IMR-90 (cell line): ENCODE results near the gene CLNK. TPM values are rescaled to one million over a fixed set of nuclear protein-coding genes. Genes with fewer than 3 reads are reported as not detected.

Experiments
- ATAC-seq: fragments of 200-7000 bp; cut with Tn5 transposase; 2 replicates; pipeline ENCODE4 v1.9.1; 2020; ENCODE audit warnings: low read depth, mild to moderate bottlenecking, moderate library complexity
- BruUV-seq: library from RNA; stranded (reverse); fragments of 400-500 nt; replicated peaks from 2 replicates; lab custom pipeline; 2021; lab: Mats Ljungman, UMichigan
- CTCF ChIA-PET: fragments of 300-600 bp; formaldehyde crosslinking; extraction: SDS; loops from one replicate; lab custom pipeline; 2021; ENCODE audit warnings: antibody characterized with exemption; lab: Yijun Ruan, JAX
- POLR2A ChIA-PET: fragments of 300-600 bp; sonication (Branson Sonifier 250); formaldehyde crosslinking; loops from one replicate; lab custom pipeline; 2022; ENCODE audit warnings: antibody characterized with exemption; ENCODE audit not compliant: unreplicated experiment; lab: Charles Lee
- DNase-seq: peaks from one replicate; pipeline ENCODE4 v3.0.0; 2013
- H2AFZ ChIP-seq: replicated peaks from 2 replicates; pipeline ENCODE3; 2013; ENCODE audit warnings: low read length, mild to moderate bottlenecking; ENCODE audit not compliant: poor library complexity
- H2AK5ac ChIP-seq: 2 replicates; pipeline ENCODE4 v1.6.1; 2013; ENCODE audit warnings: low read depth, low read length, inconsistent platforms
- H2AK9ac ChIP-seq: replicated peaks from 2 replicates; pipeline ENCODE3; 2013; ENCODE audit warnings: mild to moderate bottlenecking, low read depth, low read length, moderate library complexity; ENCODE audit not compliant: poor library complexity
- H2BK120ac ChIP-seq: 2 replicates; pipeline ENCODE4 v1.6.1; 2013; ENCODE audit warnings: low read depth, low read length, inconsistent platforms
- H2BK15ac ChIP-seq: 3 replicates; pipeline ENCODE4 v1.6.1; 2013; ENCODE audit warnings: low read depth, low read length, inconsistent platforms
- H2BK20ac ChIP-seq: 2 replicates; pipeline ENCODE4 v1.6.1; 2013; ENCODE audit warnings: low read depth, mild to moderate bottlenecking, inconsistent platforms, low read length, moderate library complexity
- H2BK5ac ChIP-seq: 2 replicates; pipeline ENCODE4 v1.6.1; 2013; ENCODE audit warnings: mild to moderate bottlenecking, low read depth, low read length, inconsistent platforms; ENCODE audit not compliant: poor library complexity, severe bottlenecking
- H3K14ac ChIP-seq: replicated peaks from 2 replicates; pipeline ENCODE4 v1.6.1; 2013; ENCODE audit warnings: low read depth, low read length, inconsistent platforms
- H3K18ac ChIP-seq: 2 replicates; pipeline ENCODE4 v1.6.1; 2013; ENCODE audit warnings: low read depth, low read length, control low read depth
- H3K23ac ChIP-seq: 2 replicates; pipeline ENCODE4 v1.6.1; 2013; ENCODE audit warnings: low read depth, low read length, inconsistent platforms
- H3K27ac ChIP-seq: 2 replicates; pipeline ENCODE4 v1.5.1; 2013; ENCODE audit warnings: mild to moderate bottlenecking, control low read depth, low read length; ENCODE audit not compliant: insufficient read depth
- H3K27me3 ChIP-seq: 2 replicates; pipeline ENCODE4 v1.6.1; 2013; ENCODE audit warnings: low read length; ENCODE audit not compliant: control insufficient read depth, insufficient read depth
- H3K36me3 ChIP-seq: 2 replicates; pipeline ENCODE4 v1.6.1; 2013; ENCODE audit warnings: low read length, mixed read lengths; ENCODE audit not compliant: control insufficient read depth, insufficient read depth
- H3K4ac ChIP-seq: 2 replicates; pipeline ENCODE4 v1.6.1; 2013; ENCODE audit warnings: low read depth, low read length, inconsistent platforms
- H3K4me1 ChIP-seq: 2 replicates; pipeline ENCODE4 v1.6.1; 2013; ENCODE audit warnings: low read length, mixed read lengths; ENCODE audit not compliant: control insufficient read depth, insufficient read depth
- H3K4me2 ChIP-seq: 2 replicates; pipeline ENCODE4 v1.6.1; 2013; ENCODE audit warnings: low read depth, mild to moderate bottlenecking, control low read depth, low read length, moderate library complexity
- H3K4me3 ChIP-seq: 2 replicates; pipeline ENCODE4 v1.5.1; 2013; ENCODE audit warnings: low read depth, mild to moderate bottlenecking, control low read depth, low read length, moderate library complexity; ENCODE audit not compliant: insufficient read depth
- H3K56ac ChIP-seq: 2 replicates; pipeline ENCODE4 v1.6.1; 2013; ENCODE audit warnings: low read length, inconsistent platforms; ENCODE audit not compliant: insufficient read depth; ENCODE audit errors: extremely low read depth
- H3K79me1 ChIP-seq, 2 experiments: 2 replicates each; pipeline ENCODE4 v1.6.1; 2013; ENCODE audit warnings: low read length in 2 of 2, inconsistent platforms in 1 of 2, low read depth in 1 of 2
- H3K9ac ChIP-seq: 2 replicates; pipeline ENCODE4 v1.6.1; 2013; ENCODE audit warnings: low read depth, low read length, control low read depth
- H3K9me1 ChIP-seq: 2 replicates; pipeline ENCODE4 v1.6.1; 2013; ENCODE audit warnings: low read length, inconsistent platforms; ENCODE audit not compliant: insufficient read depth
- H3K9me3 ChIP-seq: 2 replicates; pipeline ENCODE4 v1.6.1; 2013; ENCODE audit warnings: low read length; ENCODE audit not compliant: control insufficient read depth, insufficient read depth
- H4K20me1 ChIP-seq: 2 replicates; pipeline ENCODE4 v1.6.1; 2013; ENCODE audit warnings: low read length, inconsistent platforms; ENCODE audit not compliant: insufficient read depth
- H4K5ac ChIP-seq: 2 replicates; pipeline ENCODE4 v1.6.1; 2013; ENCODE audit warnings: mild to moderate bottlenecking, low read depth, low read length, control low read depth
- H4K8ac ChIP-seq, 2 experiments: 2 replicates each; pipeline ENCODE4 v1.6.1; 2013; ENCODE audit warnings: low read depth in 2 of 2, low read length in 2 of 2, control low read depth in 1 of 2, inconsistent platforms in 1 of 2
- H4K91ac ChIP-seq: 2 replicates; pipeline ENCODE4 v1.6.1; 2013; ENCODE audit warnings: low read depth, low read length, inconsistent platforms; ENCODE audit not compliant: insufficient read depth
- CHD1 ChIP-seq: IDR thresholded peaks from 2 replicates; pipeline ENCODE4 v1.6.1; 2012; ENCODE audit warnings: low read depth, low read length, improper control_type of control experiment
- CTCF ChIP-seq: conservative IDR thresholded peaks from 2 replicates; pipeline ENCODE4 v1.5.1; 2012; ENCODE audit warnings: mild to moderate bottlenecking, low read depth, low read length, improper control_type of control experiment
- ELK1 ChIP-seq: fragments of 150-350 bp; IDR thresholded peaks from 2 replicates; pipeline ENCODE4 v1.6.1; 2016; ENCODE audit warnings: low read depth, mild to moderate bottlenecking, low read length, moderate library complexity, borderline replicate concordance
- FOS ChIP-seq: fragments of 150-350 bp; IDR thresholded peaks from 2 replicates; pipeline ENCODE4 v1.6.1; 2016; ENCODE audit warnings: low read depth, low read length
- MAFK ChIP-seq: IDR thresholded peaks from 2 replicates; pipeline ENCODE4 v1.6.1; 2012; ENCODE audit warnings: low read depth, low read length, improper control_type of control experiment
- MAZ ChIP-seq: IDR thresholded peaks from 2 replicates; pipeline ENCODE4 v1.6.1; 2012; ENCODE audit warnings: low read depth, mild to moderate bottlenecking, low read length, improper control_type of control experiment, moderate library complexity, borderline replicate concordance
- MXI1 ChIP-seq: IDR thresholded peaks from 2 replicates; pipeline ENCODE4 v1.6.1; 2012; ENCODE audit warnings: low read depth, mild to moderate bottlenecking, low read length, moderate library complexity, borderline replicate concordance
- NFE2L2 ChIP-seq: fragments of 150-350 bp; IDR thresholded peaks from 2 replicates; pipeline ENCODE4 v1.6.1; 2016; ENCODE audit warnings: low read depth, mild to moderate bottlenecking, low read length
- RAD21 ChIP-seq: IDR thresholded peaks from 2 replicates; pipeline ENCODE4 v1.6.1; 2012; ENCODE audit warnings: low read length, improper control_type of control experiment
- RFX5 ChIP-seq: IDR thresholded peaks from 2 replicates; pipeline ENCODE4 v1.8.0; 2012; ENCODE audit warnings: low read depth, mild to moderate bottlenecking, low read length, moderate library complexity
- SMC3 ChIP-seq: fragments of 150-350 bp; IDR thresholded peaks from 2 replicates; pipeline ENCODE4 v1.6.1; 2016; ENCODE audit warnings: low read depth, mild to moderate bottlenecking, antibody characterized with exemption, low read length, moderate library complexity
- USF2 ChIP-seq: fragments of 150-350 bp; IDR thresholded peaks from 2 replicates; pipeline ENCODE4 v1.6.1; 2017; ENCODE audit warnings: mild to moderate bottlenecking, antibody characterized with exemption, low read length, low read depth
- WGBS, 2 experiments: methylation state at CpG; one replicate each; pipeline versions ENCODE4 v1.1.5 to v1.1.7; 2013; ENCODE audit warnings: missing lambda C conversion rate in 2 of 2; ENCODE audit not compliant: insufficient read length in 1 of 2; ENCODE audit errors: extremely low coverage in 2 of 2; 5-methylcytosine and 5-hydroxymethylcytosine counted together
- dilution Hi-C: fragments of 300-500 bp; cut with HindIII; formaldehyde crosslinking; loops from one replicate; pipeline ENCODE4 v1.14.3; 2018; ENCODE audit warnings: low sequenced_read_pairs; ENCODE audit not compliant: unreplicated experiment
- in situ Hi-C: fragments of 300-500 bp; cut with MboI; formaldehyde crosslinking; loops from 3 replicates; pipeline ENCODE4 v1.14.3; 2019; ENCODE audit warnings: low sequenced_read_pairs, inconsistent platforms, mixed read lengths
- intact Hi-C: fragments of 100-400 bp; cut with micrococcal nuclease; formaldehyde crosslinking; loops from 2 replicates; pipeline ENCODE4 v1.10.0; 2022
- polyA plus RNA-seq, 3 experiments: library from polyadenylated mRNA; depleted of rRNA; stranded (reverse); fragments of >200 nt; gene quantifications; 2 replicates each; pipeline ENCODE4 v1.2.3, GENCODE V29; 2012; ENCODE audit warnings: low replicate concordance in 1 of 3
- total RNA-seq: library from RNA; depleted of rRNA; stranded (reverse); fragments of >200 nt; gene quantifications from 2 replicates; pipeline ENCODE4 v1.2.3, GENCODE V29; 2012

The CLNK gene
- total and polyA plus RNA-seq, 2 of the 4 experiments (the other 2 are of a cell fraction), result not detected

GRCh38 chr4:10462876-10463275, 221.7 kb downstream of the CLNK start:
- Histone ChIP-seq H3K27ac (no peak overlapping the region), H3K56ac (no peak overlapping the region), H4K5ac (no peak overlapping the region), H2AFZ (no peak overlapping the region), H3K14ac (no peak overlapping the region), H3K79me1 (no peaks in the 10 kb centered on the region), H3K4me3 (no peak overlapping the region), H2AK5ac (no peak overlapping the region), H2AK9ac (no peak overlapping the region), H3K9ac (no peak overlapping the region), H4K20me1 (no peaks in the 10 kb centered on the region), H3K18ac (no peak overlapping the region), H2BK5ac (no peak overlapping the region), H3K4me1 (no peaks in the 10 kb centered on the region), H4K8ac (no peak overlapping the region), H4K91ac (no peak overlapping the region), H2BK120ac (no peak overlapping the region), H3K4me2 (no peak overlapping the region), H3K9me1 (no peaks in the 10 kb centered on the region), H2BK15ac (no peak overlapping the region), H3K36me3 (no peaks in the 10 kb centered on the region), H3K9me3 (peaks cover 5% of the 10 kb centered on the region; the same call in 1 of the 2 replicates), H2BK20ac (no peak overlapping the region), H3K4ac (no peak overlapping the region), H3K23ac (no peak overlapping the region), H3K27me3 (peaks cover 13% of the 10 kb centered on the region)
- ChIA-PET POLR2A (no interaction called here), CTCF (no interaction called here)
- intact Hi-C loops, result no loop called here
- WGBS, 2 experiments, result no CpG with 5 or more reads among the region's 4 CpGs
- TF ChIP-seq MXI1 (no peak), FOS (no peak), CTCF (no peak), MAZ (no peak), NFE2L2 (no peak), RFX5 (no peak), USF2 (no peak), RAD21 (no peak), ELK1 (no peak), CHD1 (no peak), MAFK (no peak), SMC3 (no peak)
- BruUV-seq, result no TSS peak
- ATAC-seq (no peak), DNase-seq (no peak)
- in situ Hi-C loops, result no loop called here
- dilution Hi-C loops, result no loop called here
